OCI-LY3 (cell line): ENCODE results near the gene PLEKHA7.

Experiments
- H2AFZ ChIP-seq: fragments of 200-600, 300-600 bp; shearing (Covaris generic); 2 replicates; pipeline ENCODE4 v1.6.0; 2014; ENCODE audit warnings: antibody characterized with exemption, low read depth, low read length
- H3K27ac ChIP-seq: fragments of 200-600, 300-600 bp; sonication (generic); 2 replicates; pipeline ENCODE4 v1.5.1; 2014; ENCODE audit warnings: mild to moderate bottlenecking, low read length, moderate library complexity, mixed read lengths
- H3K27me3 ChIP-seq: fragments of 200-600, 300-600 bp; sonication (generic); 2 replicates; pipeline ENCODE4 v1.6.1; 2014; ENCODE audit warnings: low read depth, low read length, mixed read lengths
- H3K36me3 ChIP-seq: fragments of 200-600, 300-600 bp; sonication (generic); replicated peaks from 2 replicates; pipeline ENCODE3; 2014; ENCODE audit warnings: low read depth, low read length, mixed read lengths
- H3K4me1 ChIP-seq: fragments of 300-600, 200-600 bp; sonication (generic); 2 replicates; pipeline ENCODE4 v1.6.1; 2014; ENCODE audit warnings: low read length, mixed read lengths
- H3K4me2 ChIP-seq: fragments of 200-600, 300-600 bp; sonication (generic); 2 replicates; pipeline ENCODE4 v1.6.1; 2014; ENCODE audit warnings: low read length, mixed read lengths
- H3K4me3 ChIP-seq: fragments of 300-600, 200-600 bp; sonication (generic); 2 replicates; pipeline ENCODE4 v1.5.1; 2014; ENCODE audit warnings: antibody characterized with exemption, mild to moderate bottlenecking, low read length, moderate library complexity
- H3K79me2 ChIP-seq: fragments of 300-600, 200-600 bp; shearing (Covaris generic); 2 replicates; pipeline ENCODE4 v1.6.1; 2014; ENCODE audit warnings: mild to moderate bottlenecking, low read length, mixed read lengths
- H3K9ac ChIP-seq: fragments of 300-600, 200-600 bp; shearing (Covaris generic); 2 replicates; pipeline ENCODE4 v1.6.0; 2014; ENCODE audit warnings: mild to moderate bottlenecking, low read length, moderate library complexity
- H3K9me3 ChIP-seq: fragments of 200-600, 300-600 bp; shearing (Covaris generic); 2 replicates; pipeline ENCODE4 v1.6.1; 2014; ENCODE audit warnings: low read length, mixed read lengths; ENCODE audit not compliant: insufficient read depth
- H4K20me1 ChIP-seq: fragments of 200-600, 300-600 bp; sonication (generic); 2 replicates; pipeline ENCODE4 v1.6.1; 2016; ENCODE audit warnings: low read length, mixed read lengths; ENCODE audit not compliant: insufficient read depth
- CTCF ChIP-seq: fragments of 200-600, 300-600 bp; sonication (generic); IDR thresholded peaks from 2 replicates; pipeline ENCODE4 v1.5.1; 2014; ENCODE audit warnings: antibody characterized with exemption, low read length, low read depth
- EZH2phosphoT487 ChIP-seq: fragments of 200-600 bp; shearing (Covaris generic); IDR thresholded peaks from 2 replicates; pipeline ENCODE4 v1.6.1; 2018; ENCODE audit warnings: antibody characterized with exemption, mixed run types, low read depth

Gene PLEKHA7

GRCh38 chr11:17014833-17015626 lies 816 bp upstream of the PLEKHA7 start:
- H3K27me3 ChIP-seq, result peaks cover 25% of the 10 kb centered on the region
- H3K27ac ChIP-seq, result no peak overlapping the region
- TF ChIP-seq CTCF (peak; percentile 58), EZH2phosphoT487 (no peak)

GRCh38 chr11:17013548-17014320 lies 480 bp downstream of the PLEKHA7 start:
- peaks cover 25% of the 10 kb centered on the region for H3K27me3 ChIP-seq
- peak overlapping the region; percentile 62 for H3K4me2 ChIP-seq
- peak overlapping the region; percentile 76 for H3K4me3 ChIP-seq
- no peak overlapping the region for H3K27ac ChIP-seq
- H3K9ac ChIP-seq, result peak overlapping the region; percentile 15; the same call in 1 of the 2 replicates
- no peaks in the 10 kb centered on the region for H4K20me1 ChIP-seq
- H3K9me3 ChIP-seq, result no peaks in the 10 kb centered on the region
- no peaks in the 10 kb centered on the region for H3K4me1 ChIP-seq
- H2AFZ ChIP-seq, result no peak overlapping the region; the same call in 1 of the 2 replicates
- TF ChIP-seq EZH2phosphoT487 (no peak), CTCF (no peak)
- H3K36me3 ChIP-seq, result no peaks in the 10 kb centered on the region
- H3K79me2 ChIP-seq, result no peaks in the 10 kb centered on the region

More at GRCh38 chr11:17014833-17015626, 816 bp upstream of the PLEKHA7 start:
- H3K9ac ChIP-seq, result peak overlapping the region; percentile 51
- H3K9me3 ChIP-seq, result no peaks in the 10 kb centered on the region
- peak overlapping the region; percentile 77 for H3K4me2 ChIP-seq
- H4K20me1 ChIP-seq, result no peaks in the 10 kb centered on the region
- H3K36me3 ChIP-seq, result no peaks in the 10 kb centered on the region
- H3K79me2 ChIP-seq, result no peaks in the 10 kb centered on the region
- peak overlapping the region; percentile 92 for H2AFZ ChIP-seq
- no peaks in the 10 kb centered on the region for H3K4me1 ChIP-seq
- peak overlapping the region; percentile 76 for H3K4me3 ChIP-seq

- no peak overlapping the region for H3K4me3 ChIP-seq
- H3K27me3 ChIP-seq, result peaks cover 25% of the 10 kb centered on the region
- no peak overlapping the region for H3K27ac ChIP-seq
- H3K79me2 ChIP-seq, result no peaks in the 10 kb centered on the region
- H3K9ac ChIP-seq, result no peak overlapping the region
- peak overlapping the region; percentile 62 for H3K4me2 ChIP-seq
- no peaks in the 10 kb centered on the region for H3K9me3 ChIP-seq
- TF ChIP-seq CTCF, result no peak
- TF ChIP-seq EZH2phosphoT487, result no peak
- no peak overlapping the region for H2AFZ ChIP-seq
- H3K4me1 ChIP-seq, result no peaks in the 10 kb centered on the region
- H3K36me3 ChIP-seq, result no peaks in the 10 kb centered on the region
- H4K20me1 ChIP-seq, result no peaks in the 10 kb centered on the region
Measured at GRCh38 chr11:17012712-17013547, 1.3 kb downstream of the PLEKHA7 start.
